WTC11 (cell line): ENCODE data around the gene BLM. TPM values are rescaled to one million over a fixed set of nuclear protein-coding genes. Genes with fewer than 3 reads are reported as not detected.
A peak's percentile ranks its signal among the peaks of the same experiment; 100 is the strongest.

ENCODE experiments used
- ATAC-seq: fragments of 200-7000 bp; cut with Tn5 transposase; 2 replicates; pipeline ENCODE4 v1.10.0; 2021; ENCODE audit warnings: mild to moderate bottlenecking, moderate library complexity
- CTCF ChIA-PET: fragments of 300-600 bp; sonication (Branson Sonifier 250); formaldehyde crosslinking; loops from one replicate; lab custom pipeline; 2021; ENCODE audit warnings: antibody characterized with exemption; lab: Charles Lee
- POLR2A ChIA-PET: fragments of 350-600 bp; sonication (Branson Sonifier 250); formaldehyde crosslinking; loops from one replicate; lab custom pipeline; 2021; ENCODE audit warnings: antibody characterized with exemption; lab: Charles Lee
- DNase-seq: peaks from one replicate; pipeline ENCODE4 v3.0.0; 2021; ENCODE audit warnings: low spot score
- H3K27ac Mint-ChIP-seq: 2 replicates; pipeline ENCODE4 v1.8.0; 2021; ENCODE audit warnings: mixed read lengths
- H3K27me3 Mint-ChIP-seq: 2 replicates; pipeline ENCODE4 v1.8.0; 2021; ENCODE audit warnings: low read depth, mild to moderate bottlenecking, moderate library complexity, mixed read lengths
- H3K36me3 Mint-ChIP-seq: 2 replicates; pipeline ENCODE4 v1.8.0; 2021; ENCODE audit warnings: mixed read lengths
- H3K4me1 Mint-ChIP-seq: 2 replicates; pipeline ENCODE4 v1.8.0; 2022; ENCODE audit warnings: mixed read lengths
- H3K4me3 Mint-ChIP-seq: 2 replicates; pipeline ENCODE4 v1.8.0; 2021; ENCODE audit warnings: mild to moderate bottlenecking, moderate library complexity, mixed read lengths
- H3K9me3 Mint-ChIP-seq: 2 replicates; pipeline ENCODE4 v1.8.0; 2021; ENCODE audit warnings: mixed read lengths
- AFF4 ChIP-seq: sonication (generic); formaldehyde crosslinking; IDR thresholded peaks from 2 replicates; pipeline ENCODE4 v1.8.1; 2023; ENCODE audit warnings: mild to moderate bottlenecking, missing genetic modification reagents, borderline replicate concordance
- FOXK1 ChIP-seq: sonication (generic); formaldehyde crosslinking; IDR thresholded peaks from 2 replicates; pipeline ENCODE4 v1.8.0; 2022; ENCODE audit warnings: mild to moderate bottlenecking, moderate library complexity, missing genetic modification reagents
- GRHL2 ChIP-seq: fragments of 250-450 bp; sonication (Bioruptor Pico); IDR thresholded peaks from 2 replicates; pipeline ENCODE4 v1.8.0; 2022; ENCODE audit warnings: mild to moderate bottlenecking, moderate library complexity; ENCODE audit not compliant: insufficient replicate concordance, severe bottlenecking
- MXD4 ChIP-seq: fragments of 250-450 bp; sonication (Bioruptor Pico); IDR thresholded peaks from 2 replicates; pipeline ENCODE4 v1.8.0; 2021; ENCODE audit warnings: mild to moderate bottlenecking, moderate library complexity, borderline replicate concordance
- NR2C2 ChIP-seq: sonication (generic); formaldehyde crosslinking; IDR thresholded peaks from 2 replicates; pipeline ENCODE4 v1.8.0; 2022; ENCODE audit warnings: mild to moderate bottlenecking, missing genetic modification reagents
- PRDM15 ChIP-seq: sonication (generic); formaldehyde crosslinking; IDR thresholded peaks from 2 replicates; pipeline ENCODE4 v1.8.0; 2022; ENCODE audit warnings: missing genetic modification reagents
- RELA ChIP-seq: sonication (generic); formaldehyde crosslinking; IDR thresholded peaks from 2 replicates; pipeline ENCODE4 v1.8.1; 2022; ENCODE audit warnings: missing genetic modification reagents, mild to moderate bottlenecking, borderline replicate concordance
- RORB ChIP-seq: fragments of 250-450 bp; sonication (Bioruptor Pico); IDR thresholded peaks from 2 replicates; pipeline ENCODE4 v1.9.0; 2021; ENCODE audit warnings: mild to moderate bottlenecking
- TCF7 ChIP-seq: sonication (generic); formaldehyde crosslinking; IDR thresholded peaks from 2 replicates; pipeline ENCODE4 v1.8.0; 2022; ENCODE audit warnings: mild to moderate bottlenecking, low read depth, missing genetic modification reagents, moderate library complexity
- TP53 ChIP-seq: sonication (generic); formaldehyde crosslinking; IDR thresholded peaks from 2 replicates; pipeline ENCODE4 v1.8.1; 2023; ENCODE audit warnings: mild to moderate bottlenecking, missing genetic modification reagents
- USF2 ChIP-seq: sonication (generic); formaldehyde crosslinking; IDR thresholded peaks from 2 replicates; pipeline ENCODE4 v1.8.1; 2023; ENCODE audit warnings: mild to moderate bottlenecking, missing genetic modification reagents, moderate library complexity
- ZNF138 ChIP-seq: sonication (generic); formaldehyde crosslinking; conservative IDR thresholded peaks from 2 replicates; pipeline ENCODE4 v1.8.1; 2022; ENCODE audit warnings: mild to moderate bottlenecking, moderate library complexity, missing genetic modification reagents
- ZNF232 ChIP-seq: sonication (generic); formaldehyde crosslinking; IDR thresholded peaks from 2 replicates; pipeline ENCODE4 v1.8.0; 2022; ENCODE audit warnings: mild to moderate bottlenecking, missing genetic modification reagents
- ZNF396 ChIP-seq: fragments of 250-450 bp; sonication (Bioruptor Pico); IDR thresholded peaks from 2 replicates; pipeline ENCODE4 v1.8.0; 2021; ENCODE audit warnings: mild to moderate bottlenecking, moderate library complexity, borderline replicate concordance
- total RNA-seq: library from RNA; stranded (reverse); gene quantifications from 3 replicates; pipeline ENCODE4 v1.2.3, GENCODE V29; 2021
- TF ChIP-seq, protein P1 (sequence below): sonication (generic); formaldehyde crosslinking; IDR thresholded peaks from 2 replicates; pipeline ENCODE4 v1.8.0; 2023; ENCODE audit warnings: missing genetic modification reagents
- TF ChIP-seq, protein P2 (sequence below): sonication (generic); formaldehyde crosslinking; IDR thresholded peaks from 2 replicates; pipeline ENCODE4 v1.8.1; 2023; ENCODE audit warnings: mild to moderate bottlenecking, missing genetic modification reagents
- TF ChIP-seq, protein P3 (sequence below): sonication (generic); formaldehyde crosslinking; IDR thresholded peaks from 2 replicates; pipeline ENCODE4 v1.8.1; 2023; ENCODE audit warnings: mild to moderate bottlenecking, missing genetic modification reagents

BLM gene
- total RNA-seq, 1 experiment from 2014 or later, result 40.5 TPM

- Mint-ChIP-seq H3K4me3 (no peak overlapping the region), H3K36me3 (no peaks in the 10 kb centered on the region), H3K4me1 (peaks cover 14% of the 10 kb centered on the region), H3K27ac (0 out of 2 replicates have a peak overlapping the region, but pooled peaks have one; percentile 3), H3K27me3 (no peaks in the 10 kb centered on the region), H3K9me3 (no peaks in the 10 kb centered on the region)
- ChIA-PET POLR2A (interaction anchor here (0.7 to 1.2 kb wide), 2 partner anchors 10 to 21 kb away, joined by 3 to 4 read pairs; no protein-coding TSS in a partner anchor), CTCF (interaction anchor here (0.8 to 1.6 kb wide), 4 partner anchors 9 to 74 kb away, joined by 3 to 11 read pairs (median 4); partner anchors contain the start of gene HDDC3)
- ATAC-seq (no peak), DNase-seq (no peak)
- TF ChIP-seq MXD4 (CRISPR knock-in tag) (no peak), ZNF396 (CRISPR knock-in tag) (no peak), ZNF232 (CRISPR knock-in tag) (no peak), PRDM15 (no peak), USF2 (CRISPR knock-in tag) (no peak), RELA (CRISPR knock-in tag) (no peak), TP53 (CRISPR knock-in tag) (no peak), FOXK1 (CRISPR knock-in tag) (no peak), AFF4 (CRISPR knock-in tag) (no peak), RORB (CRISPR knock-in tag) (no peak), TCF7 (no peak), NR2C2 (CRISPR knock-in tag) (no peak), GRHL2 (CRISPR knock-in tag) (no peak), ZNF138 (CRISPR knock-in tag) (no peak)
- TF ChIP-seq, protein P1, sequence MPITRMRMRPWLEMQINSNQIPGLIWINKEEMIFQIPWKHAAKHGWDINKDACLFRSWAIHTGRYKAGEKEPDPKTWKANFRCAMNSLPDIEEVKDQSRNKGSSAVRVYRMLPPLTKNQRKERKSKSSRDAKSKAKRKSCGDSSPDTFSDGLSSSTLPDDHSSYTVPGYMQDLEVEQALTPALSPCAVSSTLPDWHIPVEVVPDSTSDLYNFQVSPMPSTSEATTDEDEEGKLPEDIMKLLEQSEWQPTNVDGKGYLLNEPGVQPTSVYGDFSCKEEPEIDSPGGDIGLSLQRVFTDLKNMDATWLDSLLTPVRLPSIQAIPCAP (CRISPR knock-in tag), result no peak
- TF ChIP-seq, protein P2, sequence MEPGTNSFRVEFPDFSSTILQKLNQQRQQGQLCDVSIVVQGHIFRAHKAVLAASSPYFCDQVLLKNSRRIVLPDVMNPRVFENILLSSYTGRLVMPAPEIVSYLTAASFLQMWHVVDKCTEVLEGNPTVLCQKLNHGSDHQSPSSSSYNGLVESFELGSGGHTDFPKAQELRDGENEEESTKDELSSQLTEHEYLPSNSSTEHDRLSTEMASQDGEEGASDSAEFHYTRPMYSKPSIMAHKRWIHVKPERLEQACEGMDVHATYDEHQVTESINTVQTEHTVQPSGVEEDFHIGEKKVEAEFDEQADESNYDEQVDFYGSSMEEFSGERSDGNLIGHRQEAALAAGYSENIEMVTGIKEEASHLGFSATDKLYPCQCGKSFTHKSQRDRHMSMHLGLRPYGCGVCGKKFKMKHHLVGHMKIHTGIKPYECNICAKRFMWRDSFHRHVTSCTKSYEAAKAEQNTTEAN (CRISPR knock-in tag), result no peak
- TF ChIP-seq, protein P3, sequence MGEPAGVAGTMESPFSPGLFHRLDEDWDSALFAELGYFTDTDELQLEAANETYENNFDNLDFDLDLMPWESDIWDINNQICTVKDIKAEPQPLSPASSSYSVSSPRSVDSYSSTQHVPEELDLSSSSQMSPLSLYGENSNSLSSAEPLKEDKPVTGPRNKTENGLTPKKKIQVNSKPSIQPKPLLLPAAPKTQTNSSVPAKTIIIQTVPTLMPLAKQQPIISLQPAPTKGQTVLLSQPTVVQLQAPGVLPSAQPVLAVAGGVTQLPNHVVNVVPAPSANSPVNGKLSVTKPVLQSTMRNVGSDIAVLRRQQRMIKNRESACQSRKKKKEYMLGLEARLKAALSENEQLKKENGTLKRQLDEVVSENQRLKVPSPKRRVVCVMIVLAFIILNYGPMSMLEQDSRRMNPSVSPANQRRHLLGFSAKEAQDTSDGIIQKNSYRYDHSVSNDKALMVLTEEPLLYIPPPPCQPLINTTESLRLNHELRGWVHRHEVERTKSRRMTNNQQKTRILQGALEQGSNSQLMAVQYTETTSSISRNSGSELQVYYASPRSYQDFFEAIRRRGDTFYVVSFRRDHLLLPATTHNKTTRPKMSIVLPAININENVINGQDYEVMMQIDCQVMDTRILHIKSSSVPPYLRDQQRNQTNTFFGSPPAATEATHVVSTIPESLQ (CRISPR knock-in tag), result no peak
These were observed 143.3 kb downstream of the BLM start for GRCh38 chr15:90860450-90860849.
